Gastrocnemius medialis (tissue), 4 donors: ENCODE data around the gene ZNF560.

Experiments
- CTCF ChIP-seq, 5 experiments: fragments of 450-650 bp in 3 of 5; fragments of 200-600 bp in 2 of 5; sonication (generic) in 2 of 5; IDR thresholded peaks in 4 of 5; conservative IDR thresholded peaks in 1 of 5; 1 replicate in 4 of 5; 2 replicates in 1 of 5; pipeline ENCODE4 v1.5.1; 2016 to 2019; ENCODE audit warnings: antibody characterized with exemption in 5 of 5, mild to moderate bottlenecking in 3 of 5, moderate library complexity in 3 of 5
- POLR2A ChIP-seq, 2 donors: fragments of 450-650 bp; IDR thresholded peaks; one replicate each; pipeline ENCODE4 v1.6.1; 2017; ENCODE audit warnings: antibody characterized with exemption in 2 of 2, mild to moderate bottlenecking in 2 of 2, moderate library complexity in 2 of 2

GRCh38 chr19:9445037-9445436, 53.4 kb downstream of the ZNF560 start:
- TF ChIP-seq CTCF (IDR thresholded peaks at IDR 0.05 in 4 of 5, conservative IDR thresholded peaks at IDR 0.05 in 1 of 5) (no peak), POLR2A (IDR thresholded peaks at IDR 0.05) (no peak)
